Epithelial cell of esophagus (primary cell): Measurements from ENCODE around the gene ZC3H8.
"Not testable (repeated sequence)": the region's sequence is repeated elsewhere in the genome, so short reads cannot be mapped to it uniquely, and the experiment has no call there.

ENCODE experiments used
- DNase-seq: peaks from one replicate; pipeline ENCODE4 v3.0.0; 2010; ENCODE audit warnings: low read depth
- H3K4me3 ChIP-seq: 2 replicates; pipeline ENCODE4 v1.5.1; 2011; ENCODE audit warnings: mild to moderate bottlenecking, low read length, control low read depth
- TF ChIP-seq, protein P1 (sequence below): IDR thresholded peaks from 2 replicates; pipeline ENCODE4 v1.5.1; 2011; ENCODE audit warnings: low read depth, mild to moderate bottlenecking, low read length, control low read depth, inconsistent platforms; ENCODE audit not compliant: insufficient read depth; ENCODE audit errors: missing control alignments

Gene ZC3H8

DNA sequence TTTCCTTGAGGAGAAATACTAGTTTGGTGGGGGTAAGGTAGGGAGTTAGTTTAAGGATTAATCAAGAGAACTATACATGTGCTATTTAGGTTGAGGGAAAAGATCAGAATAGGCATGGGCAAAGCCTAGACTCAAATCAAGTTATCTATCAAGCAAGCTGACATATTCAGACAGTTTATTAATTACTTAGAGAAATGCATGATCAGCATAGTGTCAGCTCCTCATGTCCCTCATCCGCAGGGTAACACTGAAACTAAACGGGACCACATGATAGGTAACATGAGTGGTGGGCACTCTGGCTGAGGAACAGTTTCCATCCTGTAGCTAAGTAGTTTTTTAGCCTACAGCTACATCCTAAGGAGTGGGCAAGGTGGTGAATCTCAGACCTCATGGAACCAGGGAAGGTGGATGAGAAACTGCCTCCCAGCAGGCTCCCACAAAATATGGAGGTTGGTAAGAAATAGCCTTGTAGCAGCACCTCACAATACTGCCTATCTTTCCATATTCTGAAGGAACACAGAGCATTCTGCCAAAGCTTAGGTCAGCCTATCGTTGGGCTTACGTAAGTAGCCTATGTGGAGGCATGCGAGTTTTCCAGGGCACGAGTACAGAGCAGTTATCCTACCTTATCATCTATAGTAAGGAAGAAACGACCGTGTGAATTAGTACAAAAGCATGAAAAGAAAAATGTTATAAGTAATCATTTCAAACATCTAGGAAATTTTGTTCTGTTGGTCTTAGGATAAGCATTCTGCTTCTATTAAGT, 39.0 kb upstream of the ZC3H8 start:
- TF ChIP-seq, protein P1, sequence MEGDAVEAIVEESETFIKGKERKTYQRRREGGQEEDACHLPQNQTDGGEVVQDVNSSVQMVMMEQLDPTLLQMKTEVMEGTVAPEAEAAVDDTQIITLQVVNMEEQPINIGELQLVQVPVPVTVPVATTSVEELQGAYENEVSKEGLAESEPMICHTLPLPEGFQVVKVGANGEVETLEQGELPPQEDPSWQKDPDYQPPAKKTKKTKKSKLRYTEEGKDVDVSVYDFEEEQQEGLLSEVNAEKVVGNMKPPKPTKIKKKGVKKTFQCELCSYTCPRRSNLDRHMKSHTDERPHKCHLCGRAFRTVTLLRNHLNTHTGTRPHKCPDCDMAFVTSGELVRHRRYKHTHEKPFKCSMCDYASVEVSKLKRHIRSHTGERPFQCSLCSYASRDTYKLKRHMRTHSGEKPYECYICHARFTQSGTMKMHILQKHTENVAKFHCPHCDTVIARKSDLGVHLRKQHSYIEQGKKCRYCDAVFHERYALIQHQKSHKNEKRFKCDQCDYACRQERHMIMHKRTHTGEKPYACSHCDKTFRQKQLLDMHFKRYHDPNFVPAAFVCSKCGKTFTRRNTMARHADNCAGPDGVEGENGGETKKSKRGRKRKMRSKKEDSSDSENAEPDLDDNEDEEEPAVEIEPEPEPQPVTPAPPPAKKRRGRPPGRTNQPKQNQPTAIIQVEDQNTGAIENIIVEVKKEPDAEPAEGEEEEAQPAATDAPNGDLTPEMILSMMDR, result no peak
- no peak for DNase-seq
- H3K4me3 ChIP-seq, result no peak overlapping the region

DNA sequence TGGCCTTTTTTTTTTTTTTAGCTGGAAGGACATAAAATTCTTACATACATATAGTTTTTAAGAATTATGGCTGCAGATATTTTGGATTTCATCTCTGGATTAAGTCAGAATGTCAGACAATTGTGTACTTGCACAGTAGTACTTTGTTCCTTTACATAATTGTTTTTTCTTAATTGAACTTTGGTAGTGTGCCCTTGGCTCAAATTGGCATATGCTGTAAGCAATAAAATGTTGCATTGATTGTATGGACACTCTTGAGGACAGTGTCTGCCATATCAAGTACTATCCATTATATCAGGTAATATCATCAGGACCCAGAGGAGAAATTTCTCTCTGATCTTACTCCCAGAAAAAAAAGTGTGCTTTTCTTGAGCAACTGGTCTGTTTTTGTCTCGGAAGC, 35.8 kb upstream of the ZC3H8 start:
- DNase-seq, result no peak
- no peak overlapping the region for H3K4me3 ChIP-seq
- TF ChIP-seq, protein P1, result no peak

DNA sequence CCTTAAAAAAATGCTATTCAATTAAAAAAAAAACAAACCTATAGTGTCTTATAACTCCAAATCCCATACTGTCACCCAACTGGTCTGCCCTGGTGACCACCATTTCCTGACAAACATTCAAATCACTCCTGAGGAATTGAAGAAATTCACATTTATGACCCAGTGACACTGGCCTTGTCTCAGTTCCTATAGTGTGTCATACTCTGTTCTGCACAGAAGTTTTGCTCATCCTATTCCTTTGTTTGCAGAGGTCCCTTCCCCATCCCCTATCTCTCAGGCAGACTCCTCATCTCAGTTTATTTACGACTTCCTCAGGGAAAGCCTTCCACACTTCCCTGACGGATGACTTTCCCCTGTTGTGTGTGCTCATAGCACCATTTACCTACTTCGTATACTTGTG, 35.2 kb upstream of the ZC3H8 start:
- TF ChIP-seq, protein P1, result no peak
- DNase-seq, result no peak
- H3K4me3 ChIP-seq, result no peak overlapping the region

DNA sequence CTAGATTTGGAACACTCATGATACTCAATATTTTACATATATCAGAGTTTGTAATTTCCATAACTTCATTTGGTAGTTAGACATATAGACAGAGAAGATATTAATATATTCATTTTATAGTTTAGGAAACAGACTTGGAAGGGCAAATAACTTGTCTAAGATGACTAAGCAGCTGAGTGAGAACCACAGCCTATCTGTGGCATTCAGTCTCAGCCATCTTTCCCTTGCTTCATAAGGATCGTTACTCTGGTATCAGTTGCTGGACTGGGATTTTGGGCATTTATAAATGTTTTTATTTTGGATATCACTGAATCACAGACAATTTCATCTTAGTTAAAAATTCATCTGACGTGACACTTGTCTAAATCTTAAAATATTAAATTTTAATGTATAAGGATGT, 28.7 kb upstream of the ZC3H8 start:
- not testable (repeated sequence) for H3K4me3 ChIP-seq
- peak; percentile 25 for DNase-seq

DNA sequence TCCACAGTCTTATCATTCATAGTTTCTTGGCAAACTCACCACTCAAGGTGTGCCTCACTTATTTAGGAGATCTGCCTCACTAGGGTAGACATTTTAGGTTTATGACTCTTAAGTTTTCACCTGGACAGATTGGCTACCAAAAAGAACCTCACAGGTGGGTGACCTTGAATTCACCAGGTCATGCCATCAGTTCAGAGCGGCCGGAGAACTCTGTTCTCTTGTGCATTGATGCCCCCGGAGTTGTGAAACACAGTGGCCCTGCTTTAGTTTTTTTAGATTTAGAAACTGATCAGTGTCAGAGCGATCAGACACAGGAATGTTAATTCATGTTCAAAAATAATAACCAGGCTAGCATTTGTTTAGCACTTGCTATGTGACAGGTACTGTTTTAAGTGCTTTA, 27.2 kb upstream of the ZC3H8 start:
- DNase-seq, H3K4me3 ChIP-seq: not testable (repeated sequence)

DNA sequence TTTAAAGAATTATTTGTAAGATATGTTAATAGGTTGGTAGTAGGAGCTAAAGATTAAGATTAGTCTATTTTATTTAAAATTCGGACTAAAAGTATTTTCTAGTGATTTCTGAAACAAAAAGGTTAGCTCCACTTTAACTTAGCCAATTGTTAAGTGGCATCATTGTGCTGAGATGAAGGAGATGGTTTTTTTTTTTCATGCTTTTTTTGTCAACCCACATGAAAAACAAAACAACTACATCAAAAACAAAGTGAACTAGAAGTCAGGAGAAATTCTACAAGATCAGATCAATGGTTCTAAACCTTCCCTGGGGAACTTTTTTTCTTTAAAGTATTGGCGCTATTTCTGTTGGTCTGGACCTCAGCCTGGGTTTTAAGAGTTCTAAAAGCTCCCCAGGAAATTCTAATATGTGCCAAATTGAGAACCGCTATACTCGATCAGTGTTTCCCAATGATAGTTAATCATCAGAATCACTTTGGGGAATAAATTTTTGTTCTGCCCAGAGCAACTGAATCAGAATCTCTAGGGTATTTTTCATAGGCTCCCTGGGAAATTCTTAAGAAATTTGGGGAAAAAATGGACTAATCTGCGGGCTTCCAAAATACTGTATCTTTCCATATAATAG, 22.9 kb upstream of the ZC3H8 start:
- no peak overlapping the region for H3K4me3 ChIP-seq
- TF ChIP-seq, protein P1, result no peak
- no peak for DNase-seq

DNA sequence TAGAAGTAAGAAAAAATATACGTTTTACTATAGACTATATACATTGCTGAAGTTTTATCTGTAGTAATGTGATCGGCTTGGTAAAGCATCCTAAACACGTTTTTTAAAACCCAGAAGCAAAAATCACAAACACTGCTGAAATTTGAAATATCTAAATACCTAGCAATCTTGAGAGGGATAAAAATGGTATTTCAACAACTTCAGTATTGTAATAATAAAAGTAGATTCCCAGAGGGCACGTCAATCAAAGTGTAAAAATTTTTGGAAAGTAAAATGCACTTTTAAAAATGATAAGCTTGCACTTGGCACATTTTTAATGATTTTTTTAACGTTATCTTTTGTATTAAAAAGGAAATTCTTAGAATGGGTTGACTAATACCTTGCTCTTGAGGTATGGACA, 22.1 kb upstream of the ZC3H8 start:
- no peak for DNase-seq
- TF ChIP-seq, protein P1, result no peak
- H3K4me3 ChIP-seq, result peak overlapping the region; percentile 86
